K562 (cell line): ENCODE data around the gene C2CD2. TPM values are rescaled to one million over a fixed set of nuclear protein-coding genes. Genes with fewer than 3 reads are reported as not detected.

Source experiments
- ATF1 ChIP-seq, 2 experiments: fragments of 450-650 bp in 1 of 2; IDR thresholded peaks; 2 replicates each; pipeline ENCODE4 v1.6.1; 2016; ENCODE audit warnings: missing compliant biosample characterization in 1 of 2, missing genetic modification characterization in 1 of 2
- CHCHD3 ChIP-seq: fragments of 250-450 bp; sonication (Bioruptor Pico); IDR thresholded peaks from 2 replicates; pipeline ENCODE4 v2.1.2; 2022; ENCODE audit warnings: mild to moderate bottlenecking
- COPS2 ChIP-seq: fragments of 450-650 bp; conservative IDR thresholded peaks from 2 replicates; pipeline ENCODE4 v1.6.1; 2016; ENCODE audit warnings: mild to moderate bottlenecking, moderate library complexity
- EGR1 ChIP-seq: fragments of 450-650 bp; conservative IDR thresholded peaks from 2 replicates; pipeline ENCODE4 v1.6.1; 2017; ENCODE audit warnings: mild to moderate bottlenecking
- EP300 ChIP-seq: IDR thresholded peaks from 2 replicates; pipeline ENCODE4 v1.6.1; 2012; ENCODE audit warnings: low read length, improper control_type of control experiment
- GABPB2 ChIP-seq: fragments of 250-450 bp; sonication (Bioruptor Pico); conservative IDR thresholded peaks from 2 replicates; pipeline ENCODE4 v1.5.1; 2021; ENCODE audit warnings: mild to moderate bottlenecking
- HCFC1 ChIP-seq: IDR thresholded peaks from 2 replicates; pipeline ENCODE4 v1.6.1; 2012; ENCODE audit warnings: low read depth, low read length, improper control_type of control experiment
- HDAC1 ChIP-seq, 2 experiments: fragments of 450-650 bp; IDR thresholded peaks; 2 replicates each; pipeline ENCODE4 v1.6.1; 2016 to 2017; ENCODE audit warnings: inconsistent platforms in 1 of 2, mild to moderate bottlenecking in 1 of 2, moderate library complexity in 1 of 2
- HMGN3 ChIP-seq: IDR thresholded peaks from 2 replicates; pipeline ENCODE4 v1.6.1; 2011; ENCODE audit warnings: borderline replicate concordance, low read depth, mild to moderate bottlenecking, mixed read lengths, low read length; ENCODE audit not compliant: insufficient read length; ENCODE audit errors: extremely low read depth
- MAZ ChIP-seq, 2 experiments: fragments of 450-650 bp in 1 of 2; sonication (generic) in 1 of 2; formaldehyde crosslinking; IDR thresholded peaks in 1 of 2; conservative IDR thresholded peaks in 1 of 2; 2 replicates each; pipeline versions ENCODE4 v1.4.0 to v1.5.0; 2020; ENCODE audit warnings: mild to moderate bottlenecking in 1 of 2, missing genetic modification reagents in 1 of 2
- SUPT5H ChIP-seq: fragments of 450-650 bp; IDR thresholded peaks from 2 replicates; pipeline ENCODE4 v1.6.1; 2016
- polyA plus RNA-seq, 8 experiments: library from polyadenylated mRNA; depleted of rRNA in 4 of 8; stranded (reverse) in 5 of 8; unstranded in 3 of 8; fragments of >200 nt; fragmentation: Nextera tagmentation in 2 of 8; fragmentation: Illumina TruSeq in 1 of 8; extraction: Ambion mirVana in 2 of 8; extraction: Trizol in 1 of 8; gene quantifications; 2 replicates each; pipeline versions ENCODE4 v1.2.1 to v1.2.3, GENCODE V29; 2011 to 2014; ENCODE audit warnings: inconsistent platforms in 1 of 8, missing spikeins in 1 of 8
- total RNA-seq, 7 experiments: library from RNA; depleted of rRNA in 6 of 7; stranded (reverse); fragments of >200 nt in 6 of 7; fragmentation: Illumina TruSeq in 2 of 7; extraction: Trizol in 2 of 7; gene quantifications; 2 replicates each; pipeline versions ENCODE4 v1.2.1 to v1.2.3, GENCODE V29; 2011 to 2021; ENCODE audit warnings: low replicate concordance in 1 of 7
- TF ChIP-seq, protein P1 (sequence below): fragments of 200-800 bp; sonication (Bioruptor generic); IDR thresholded peaks from 2 replicates; pipeline ENCODE4 v1.6.1; 2017; ENCODE audit warnings: missing genetic modification characterization, missing compliant biosample characterization
- TF ChIP-seq, protein P2 (sequence below), 2 experiments: IDR thresholded peaks; 2 replicates each; pipeline ENCODE4 v1.6.1; 2011; ENCODE audit warnings: borderline replicate concordance in 1 of 2, control low read depth in 1 of 2, low read depth in 1 of 2, low read length in 1 of 2, mild to moderate bottlenecking in 1 of 2, mixed read lengths in 1 of 2, moderate library complexity in 1 of 2; ENCODE audit not compliant: insufficient read depth in 1 of 2, insufficient read length in 1 of 2, poor library complexity in 1 of 2, severe bottlenecking in 1 of 2; ENCODE audit errors: extremely low read depth in 1 of 2
- TF ChIP-seq, protein P3 (sequence below): fragments of 450-650 bp; IDR thresholded peaks from 2 replicates; pipeline ENCODE4 v1.6.1; 2016; ENCODE audit warnings: mild to moderate bottlenecking, moderate library complexity

The C2CD2 gene
- total and polyA plus RNA-seq, 9 of the 15 experiments (the other 6 are each of a cell fraction or from before 2014, with no cell fraction given) = 1.3 to 21.6 (median 12.1) TPM

DNA sequence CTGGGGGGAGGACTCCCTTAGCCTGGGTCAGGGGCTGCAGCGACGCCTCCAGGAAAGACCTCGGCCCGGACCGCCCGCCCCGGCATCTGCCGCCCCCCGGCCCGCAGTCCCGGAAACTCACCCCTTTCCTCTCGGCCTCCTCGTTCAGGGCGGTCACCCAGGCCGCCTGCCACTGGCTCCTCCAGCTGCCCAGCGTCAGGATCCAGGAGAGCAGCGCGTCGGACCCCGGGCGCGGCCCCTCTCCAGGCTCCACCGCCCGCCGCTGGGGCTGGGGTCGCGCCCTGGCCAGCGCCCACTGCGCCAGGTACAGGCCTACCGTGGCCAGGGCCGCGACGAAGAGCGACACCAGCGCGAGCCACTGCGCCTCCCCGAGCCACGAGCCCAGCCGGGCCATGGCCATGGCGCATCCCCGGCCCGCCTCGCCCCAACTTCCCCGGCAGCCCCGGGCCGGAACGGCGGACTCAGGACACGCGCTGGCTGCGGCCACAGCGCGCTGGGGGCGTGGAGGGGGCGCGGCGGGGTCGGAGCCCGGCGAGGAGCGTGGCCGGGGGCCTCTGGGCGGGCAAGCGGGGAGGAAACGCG, 478 bp downstream of the C2CD2 start (continued):
- no peak for TF ChIP-seq SUPT5H
- TF ChIP-seq, protein P1, sequence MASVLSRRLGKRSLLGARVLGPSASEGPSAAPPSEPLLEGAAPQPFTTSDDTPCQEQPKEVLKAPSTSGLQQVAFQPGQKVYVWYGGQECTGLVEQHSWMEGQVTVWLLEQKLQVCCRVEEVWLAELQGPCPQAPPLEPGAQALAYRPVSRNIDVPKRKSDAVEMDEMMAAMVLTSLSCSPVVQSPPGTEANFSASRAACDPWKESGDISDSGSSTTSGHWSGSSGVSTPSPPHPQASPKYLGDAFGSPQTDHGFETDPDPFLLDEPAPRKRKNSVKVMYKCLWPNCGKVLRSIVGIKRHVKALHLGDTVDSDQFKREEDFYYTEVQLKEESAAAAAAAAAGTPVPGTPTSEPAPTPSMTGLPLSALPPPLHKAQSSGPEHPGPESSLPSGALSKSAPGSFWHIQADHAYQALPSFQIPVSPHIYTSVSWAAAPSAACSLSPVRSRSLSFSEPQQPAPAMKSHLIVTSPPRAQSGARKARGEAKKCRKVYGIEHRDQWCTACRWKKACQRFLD (CRISPR knock-in tag) = no peak; the same call in 1 of the 2 replicates
- TF ChIP-seq HMGN3 = no peak
- no peak for TF ChIP-seq HCFC1
- TF ChIP-seq HDAC1 (IDR thresholded peaks at IDR 0.05) = 0 out of 4 replicates have a peak, but pooled peaks of 1 of the 2 experiments have one; percentile 19
- TF ChIP-seq, protein P2, sequence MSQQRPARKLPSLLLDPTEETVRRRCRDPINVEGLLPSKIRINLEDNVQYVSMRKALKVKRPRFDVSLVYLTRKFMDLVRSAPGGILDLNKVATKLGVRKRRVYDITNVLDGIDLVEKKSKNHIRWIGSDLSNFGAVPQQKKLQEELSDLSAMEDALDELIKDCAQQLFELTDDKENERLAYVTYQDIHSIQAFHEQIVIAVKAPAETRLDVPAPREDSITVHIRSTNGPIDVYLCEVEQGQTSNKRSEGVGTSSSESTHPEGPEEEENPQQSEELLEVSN (IDR thresholded peaks at IDR 0.05; ENCODE audit: borderline replicate concordance in 1 of 2, extremely low read depth in 1 of 2, insufficient read depth in 1 of 2, insufficient read length in 1 of 2, low read depth in 1 of 2, low read length in 1 of 2, poor library complexity in 1 of 2, severe bottlenecking in 1 of 2) = peak in 1 of 2 experiments; percentile 54
- TF ChIP-seq EGR1 = no peak
- TF ChIP-seq CHCHD3 (CRISPR knock-in tag) = no peak
- TF ChIP-seq, protein P3, sequence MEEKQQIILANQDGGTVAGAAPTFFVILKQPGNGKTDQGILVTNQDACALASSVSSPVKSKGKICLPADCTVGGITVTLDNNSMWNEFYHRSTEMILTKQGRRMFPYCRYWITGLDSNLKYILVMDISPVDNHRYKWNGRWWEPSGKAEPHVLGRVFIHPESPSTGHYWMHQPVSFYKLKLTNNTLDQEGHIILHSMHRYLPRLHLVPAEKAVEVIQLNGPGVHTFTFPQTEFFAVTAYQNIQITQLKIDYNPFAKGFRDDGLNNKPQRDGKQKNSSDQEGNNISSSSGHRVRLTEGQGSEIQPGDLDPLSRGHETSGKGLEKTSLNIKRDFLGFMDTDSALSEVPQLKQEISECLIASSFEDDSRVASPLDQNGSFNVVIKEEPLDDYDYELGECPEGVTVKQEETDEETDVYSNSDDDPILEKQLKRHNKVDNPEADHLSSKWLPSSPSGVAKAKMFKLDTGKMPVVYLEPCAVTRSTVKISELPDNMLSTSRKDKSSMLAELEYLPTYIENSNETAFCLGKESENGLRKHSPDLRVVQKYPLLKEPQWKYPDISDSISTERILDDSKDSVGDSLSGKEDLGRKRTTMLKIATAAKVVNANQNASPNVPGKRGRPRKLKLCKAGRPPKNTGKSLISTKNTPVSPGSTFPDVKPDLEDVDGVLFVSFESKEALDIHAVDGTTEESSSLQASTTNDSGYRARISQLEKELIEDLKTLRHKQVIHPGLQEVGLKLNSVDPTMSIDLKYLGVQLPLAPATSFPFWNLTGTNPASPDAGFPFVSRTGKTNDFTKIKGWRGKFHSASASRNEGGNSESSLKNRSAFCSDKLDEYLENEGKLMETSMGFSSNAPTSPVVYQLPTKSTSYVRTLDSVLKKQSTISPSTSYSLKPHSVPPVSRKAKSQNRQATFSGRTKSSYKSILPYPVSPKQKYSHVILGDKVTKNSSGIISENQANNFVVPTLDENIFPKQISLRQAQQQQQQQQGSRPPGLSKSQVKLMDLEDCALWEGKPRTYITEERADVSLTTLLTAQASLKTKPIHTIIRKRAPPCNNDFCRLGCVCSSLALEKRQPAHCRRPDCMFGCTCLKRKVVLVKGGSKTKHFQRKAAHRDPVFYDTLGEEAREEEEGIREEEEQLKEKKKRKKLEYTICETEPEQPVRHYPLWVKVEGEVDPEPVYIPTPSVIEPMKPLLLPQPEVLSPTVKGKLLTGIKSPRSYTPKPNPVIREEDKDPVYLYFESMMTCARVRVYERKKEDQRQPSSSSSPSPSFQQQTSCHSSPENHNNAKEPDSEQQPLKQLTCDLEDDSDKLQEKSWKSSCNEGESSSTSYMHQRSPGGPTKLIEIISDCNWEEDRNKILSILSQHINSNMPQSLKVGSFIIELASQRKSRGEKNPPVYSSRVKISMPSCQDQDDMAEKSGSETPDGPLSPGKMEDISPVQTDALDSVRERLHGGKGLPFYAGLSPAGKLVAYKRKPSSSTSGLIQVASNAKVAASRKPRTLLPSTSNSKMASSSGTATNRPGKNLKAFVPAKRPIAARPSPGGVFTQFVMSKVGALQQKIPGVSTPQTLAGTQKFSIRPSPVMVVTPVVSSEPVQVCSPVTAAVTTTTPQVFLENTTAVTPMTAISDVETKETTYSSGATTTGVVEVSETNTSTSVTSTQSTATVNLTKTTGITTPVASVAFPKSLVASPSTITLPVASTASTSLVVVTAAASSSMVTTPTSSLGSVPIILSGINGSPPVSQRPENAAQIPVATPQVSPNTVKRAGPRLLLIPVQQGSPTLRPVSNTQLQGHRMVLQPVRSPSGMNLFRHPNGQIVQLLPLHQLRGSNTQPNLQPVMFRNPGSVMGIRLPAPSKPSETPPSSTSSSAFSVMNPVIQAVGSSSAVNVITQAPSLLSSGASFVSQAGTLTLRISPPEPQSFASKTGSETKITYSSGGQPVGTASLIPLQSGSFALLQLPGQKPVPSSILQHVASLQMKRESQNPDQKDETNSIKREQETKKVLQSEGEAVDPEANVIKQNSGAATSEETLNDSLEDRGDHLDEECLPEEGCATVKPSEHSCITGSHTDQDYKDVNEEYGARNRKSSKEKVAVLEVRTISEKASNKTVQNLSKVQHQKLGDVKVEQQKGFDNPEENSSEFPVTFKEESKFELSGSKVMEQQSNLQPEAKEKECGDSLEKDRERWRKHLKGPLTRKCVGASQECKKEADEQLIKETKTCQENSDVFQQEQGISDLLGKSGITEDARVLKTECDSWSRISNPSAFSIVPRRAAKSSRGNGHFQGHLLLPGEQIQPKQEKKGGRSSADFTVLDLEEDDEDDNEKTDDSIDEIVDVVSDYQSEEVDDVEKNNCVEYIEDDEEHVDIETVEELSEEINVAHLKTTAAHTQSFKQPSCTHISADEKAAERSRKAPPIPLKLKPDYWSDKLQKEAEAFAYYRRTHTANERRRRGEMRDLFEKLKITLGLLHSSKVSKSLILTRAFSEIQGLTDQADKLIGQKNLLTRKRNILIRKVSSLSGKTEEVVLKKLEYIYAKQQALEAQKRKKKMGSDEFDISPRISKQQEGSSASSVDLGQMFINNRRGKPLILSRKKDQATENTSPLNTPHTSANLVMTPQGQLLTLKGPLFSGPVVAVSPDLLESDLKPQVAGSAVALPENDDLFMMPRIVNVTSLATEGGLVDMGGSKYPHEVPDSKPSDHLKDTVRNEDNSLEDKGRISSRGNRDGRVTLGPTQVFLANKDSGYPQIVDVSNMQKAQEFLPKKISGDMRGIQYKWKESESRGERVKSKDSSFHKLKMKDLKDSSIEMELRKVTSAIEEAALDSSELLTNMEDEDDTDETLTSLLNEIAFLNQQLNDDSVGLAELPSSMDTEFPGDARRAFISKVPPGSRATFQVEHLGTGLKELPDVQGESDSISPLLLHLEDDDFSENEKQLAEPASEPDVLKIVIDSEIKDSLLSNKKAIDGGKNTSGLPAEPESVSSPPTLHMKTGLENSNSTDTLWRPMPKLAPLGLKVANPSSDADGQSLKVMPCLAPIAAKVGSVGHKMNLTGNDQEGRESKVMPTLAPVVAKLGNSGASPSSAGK = no peak
- TF ChIP-seq MAZ (CRISPR knock-in tag; conservative IDR thresholded peaks at IDR 0.05 in 1 of 2, IDR thresholded peaks at IDR 0.05 in 1 of 2) = peak in 1 of 2 experiments; percentile 19; a peak in 2 of 4 replicates
- TF ChIP-seq GABPB2 = no peak
- no peak for TF ChIP-seq ATF1 (CRISPR knock-in tag; IDR thresholded peaks at IDR 0.05)
- no peak for TF ChIP-seq ATF1 (tag; IDR thresholded peaks at IDR 0.05)
- TF ChIP-seq COPS2 = no peak
- no peak for TF ChIP-seq EP300
